Endometrium (tissue), 2 donors: ENCODE data around the gene DIPK1C.
"Not testable (repeated sequence)": the region's sequence is repeated elsewhere in the genome, so short reads cannot be mapped to it uniquely, and the experiment has no call there.

Experiments
- FAIRE-seq: peaks from 2 replicates; lab custom pipeline; 2012; peaks lifted over from hg19 to GRCh38; lab: Jason Lieb, UNC
- donor health status: control.
- donor health status: control.

The DIPK1C gene

DNA sequence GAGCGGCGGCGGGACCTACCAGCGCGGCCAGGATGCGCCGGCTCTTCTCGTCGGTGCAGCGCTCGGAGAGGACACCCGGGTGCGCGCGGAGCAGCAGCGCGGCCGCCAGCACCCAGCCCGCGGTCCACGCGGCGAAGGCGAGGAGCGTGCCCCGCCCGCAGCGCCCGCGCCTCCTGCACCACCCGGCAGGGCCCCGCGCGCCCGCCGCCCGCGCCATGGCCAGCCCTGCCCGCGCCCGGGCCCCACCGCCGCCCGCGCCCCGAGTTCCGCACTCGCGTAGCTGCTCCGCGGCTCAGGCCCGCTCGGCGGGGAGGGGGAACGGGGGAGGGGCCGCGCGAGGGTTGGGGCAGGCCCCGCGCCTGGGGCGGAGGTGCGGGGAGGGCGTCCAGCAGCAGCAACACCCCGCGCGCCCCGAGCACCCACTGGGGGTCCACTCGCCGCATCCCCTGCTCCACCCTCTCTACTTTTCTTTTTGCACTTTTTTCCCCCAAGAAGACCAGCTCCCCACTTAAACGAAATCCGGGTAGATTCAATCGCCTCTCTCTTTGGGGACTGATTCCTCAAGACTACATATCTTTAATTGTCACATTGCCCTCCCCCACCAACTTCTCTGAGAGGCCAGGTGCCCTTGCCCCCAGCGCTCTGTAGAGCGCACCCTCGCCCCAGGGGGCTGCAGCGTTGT lies at the start of gene DIPK1C:
Gene DIPK1C, minus strand, starts transcription at position 266 of the 682 bp plus-strand sequence. Its CDS starts 49 bp downstream, at position 217.
- no peak for FAIRE-seq

GRCh38 chr18:74506448-74507084 lies 49.5 kb upstream of the DIPK1C start:
- no peak for FAIRE-seq

DNA sequence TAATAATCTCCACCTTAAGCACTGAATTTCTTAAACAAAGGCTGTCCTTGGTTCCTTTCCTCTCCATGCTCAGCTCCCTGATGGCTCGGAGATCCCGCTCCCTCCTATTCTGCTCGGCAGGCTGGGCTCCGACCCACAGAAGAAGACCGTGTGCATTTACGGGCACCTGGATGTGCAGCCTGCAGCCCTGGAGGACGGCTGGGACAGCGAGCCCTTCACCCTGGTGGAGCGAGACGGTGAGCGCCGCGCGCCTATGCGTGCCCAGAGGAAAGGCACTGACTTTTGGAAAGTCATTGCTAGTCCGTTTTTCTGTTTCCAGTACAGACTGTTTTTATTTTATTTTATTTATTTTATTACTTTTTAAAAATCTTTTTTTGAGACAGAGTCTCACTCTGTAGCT lies 48.7 kb upstream of the DIPK1C start:
- no peak for FAIRE-seq

DNA sequence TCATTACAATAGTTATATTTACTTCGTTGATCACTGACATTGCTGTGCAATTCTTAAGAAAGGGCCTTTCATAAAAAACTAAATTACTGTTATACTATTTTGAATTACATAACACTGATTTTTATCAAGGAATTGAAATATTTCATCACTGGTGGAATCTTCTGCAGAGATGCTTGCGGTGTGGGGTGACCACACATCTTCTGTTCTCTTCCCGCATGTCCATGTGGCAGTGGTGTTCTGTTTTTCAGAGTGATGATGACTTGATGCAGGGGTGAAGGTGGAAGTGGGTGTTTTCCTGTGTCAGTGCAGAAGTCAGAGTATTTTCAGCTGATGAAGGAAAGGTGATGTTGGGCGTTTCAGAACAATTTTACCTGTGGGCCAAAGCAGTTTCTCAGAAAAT lies 46.0 kb upstream of the DIPK1C start:
- no peak for FAIRE-seq

DNA sequence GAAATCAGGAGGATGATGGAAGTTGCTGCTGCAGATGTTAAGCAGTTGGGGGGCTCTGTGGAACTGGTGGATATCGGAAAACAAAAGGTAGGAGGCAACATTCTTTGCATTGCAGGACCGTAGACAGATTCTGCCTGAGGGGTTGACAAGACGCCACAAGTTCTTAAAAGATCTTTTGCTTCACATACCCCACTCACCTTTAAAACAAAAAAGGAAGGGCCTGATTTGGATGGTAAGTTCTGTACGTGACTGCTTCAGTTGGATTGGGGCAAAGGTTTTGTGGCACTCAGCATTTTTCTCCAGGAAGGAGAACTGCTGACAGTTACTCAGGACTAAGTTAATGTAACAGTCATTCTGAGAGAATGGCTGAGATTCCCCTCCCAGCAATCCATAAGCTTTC lies 44.3 kb upstream of the DIPK1C start:
- FAIRE-seq, result no peak

DNA sequence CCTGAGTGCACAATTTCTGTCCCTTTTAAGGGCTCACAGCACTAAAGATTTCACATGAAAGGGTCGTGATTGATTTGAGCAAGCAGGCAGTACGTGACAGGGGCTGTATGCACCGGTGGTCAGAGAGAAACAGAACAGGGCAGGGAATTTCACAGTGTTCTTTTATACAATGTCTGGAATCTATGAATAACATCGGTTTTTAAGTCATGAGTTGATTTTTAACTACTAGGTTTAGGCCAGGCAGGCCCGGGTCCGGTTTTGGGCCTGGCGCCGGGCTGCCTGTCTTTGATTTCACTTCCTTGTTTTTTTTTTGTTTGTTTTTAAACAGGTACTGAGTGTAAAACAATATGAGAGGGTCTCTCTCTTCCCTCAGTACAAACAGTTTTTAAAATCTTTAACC lies 43.7 kb upstream of the DIPK1C start:
- FAIRE-seq, result not testable (repeated sequence)

GRCh38 chr18:74500372-74500771 lies 43.3 kb upstream of the DIPK1C start:
- no peak for FAIRE-seq

- peak; percentile 41 for FAIRE-seq
These were observed 42.5 kb upstream of the DIPK1C start for GRCh38 chr18:74499633-74500032.

GRCh38 chr18:74498712-74499627 lies 41.9 kb upstream of the DIPK1C start:
- no peak for FAIRE-seq

GRCh38 chr18:74497778-74498177 lies 40.7 kb upstream of the DIPK1C start:
- no peak for FAIRE-seq

- no peak for FAIRE-seq
These were observed 40.2 kb upstream of the DIPK1C start for GRCh38 chr18:74497324-74497676.

- no peak for FAIRE-seq
These were observed 39.6 kb upstream of the DIPK1C start for GRCh38 chr18:74496508-74497323.

DNA sequence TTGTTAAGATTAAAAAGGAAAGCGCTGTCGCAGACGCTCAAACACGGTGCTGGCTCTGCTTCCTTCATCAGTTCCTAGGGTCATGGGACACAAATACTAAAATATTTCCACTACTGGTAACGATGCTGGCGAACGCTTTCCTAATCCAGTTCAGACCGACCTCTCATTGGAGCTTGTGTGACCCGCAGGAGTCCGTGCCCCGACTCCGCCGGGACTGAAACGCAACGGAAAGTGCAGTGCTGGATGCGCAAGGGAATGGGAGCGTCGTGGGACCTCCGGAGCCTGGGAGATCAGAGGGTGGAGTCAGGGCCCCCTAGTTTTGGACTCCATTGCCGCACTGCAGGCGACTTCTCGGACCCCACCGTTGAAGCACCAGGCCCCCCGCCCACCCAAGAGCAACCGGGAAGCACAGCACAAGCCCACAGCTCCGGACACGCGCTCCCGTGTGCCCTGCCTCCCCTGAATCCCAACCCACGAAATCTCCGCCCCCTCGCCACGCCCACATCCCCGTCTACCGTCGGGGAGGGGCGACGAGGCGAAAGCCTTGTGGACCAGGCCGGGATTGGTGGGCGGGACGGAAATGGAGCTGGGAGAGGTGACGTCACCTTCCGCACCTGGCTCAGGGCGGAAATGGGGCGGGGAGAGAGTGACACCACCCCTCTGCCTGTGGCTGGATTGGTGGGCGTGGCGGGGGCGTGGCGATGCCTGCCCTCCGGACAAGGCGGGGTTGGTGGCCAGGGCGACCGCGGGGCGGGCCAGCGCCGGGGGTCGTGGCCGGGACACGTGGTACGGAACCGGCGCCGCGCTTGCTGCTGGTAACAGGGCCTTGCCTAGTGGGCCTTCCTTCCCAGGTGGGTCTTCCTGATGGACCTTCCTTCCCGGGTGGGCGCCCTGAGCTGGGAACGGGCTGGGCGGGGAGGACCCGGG lies 38.7 kb upstream of the DIPK1C start, which contains the start of gene CNDP2:
Gene CNDP2, plus strand, starts transcription at position 783 of the 927 bp plus-strand sequence. CDS start 3,611 bp downstream, outside the sequence.
- peak; percentile 98 for FAIRE-seq

- peak; percentile 12 for FAIRE-seq
These were observed 37.4 kb upstream of the DIPK1C start for GRCh38 chr18:74494514-74494913.

GRCh38 chr18:74493689-74494088 lies 36.6 kb upstream of the DIPK1C start:
- FAIRE-seq, result no peak

- FAIRE-seq, result no peak
These were observed 35.2 kb upstream of the DIPK1C start for GRCh38 chr18:74492259-74492658.

GRCh38 chr18:74489676-74490075 lies 32.6 kb upstream of the DIPK1C start:
- FAIRE-seq, result peak; percentile 69

GRCh38 chr18:74488864-74489263 lies 31.8 kb upstream of the DIPK1C start:
- FAIRE-seq, result no peak

DNA sequence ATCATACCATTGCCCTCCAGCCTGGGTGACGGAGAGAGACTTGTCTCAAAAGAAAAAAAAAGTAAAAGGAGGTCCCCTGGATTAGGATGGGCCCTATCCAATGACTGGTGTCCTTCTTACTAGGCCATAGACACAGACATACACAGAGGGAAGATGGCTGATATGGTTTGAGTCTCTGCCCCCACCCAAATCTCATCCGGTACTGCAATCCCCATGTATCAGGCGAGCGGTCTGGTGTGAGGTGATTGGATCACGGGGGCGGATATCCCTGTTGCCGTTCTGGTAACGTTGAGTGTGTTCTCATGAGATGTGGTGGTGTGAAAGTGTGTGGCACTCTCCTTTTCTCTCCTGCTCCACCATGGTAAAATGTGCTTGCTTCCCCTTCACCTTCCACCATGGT lies 31.2 kb upstream of the DIPK1C start:
- no peak for FAIRE-seq

DNA sequence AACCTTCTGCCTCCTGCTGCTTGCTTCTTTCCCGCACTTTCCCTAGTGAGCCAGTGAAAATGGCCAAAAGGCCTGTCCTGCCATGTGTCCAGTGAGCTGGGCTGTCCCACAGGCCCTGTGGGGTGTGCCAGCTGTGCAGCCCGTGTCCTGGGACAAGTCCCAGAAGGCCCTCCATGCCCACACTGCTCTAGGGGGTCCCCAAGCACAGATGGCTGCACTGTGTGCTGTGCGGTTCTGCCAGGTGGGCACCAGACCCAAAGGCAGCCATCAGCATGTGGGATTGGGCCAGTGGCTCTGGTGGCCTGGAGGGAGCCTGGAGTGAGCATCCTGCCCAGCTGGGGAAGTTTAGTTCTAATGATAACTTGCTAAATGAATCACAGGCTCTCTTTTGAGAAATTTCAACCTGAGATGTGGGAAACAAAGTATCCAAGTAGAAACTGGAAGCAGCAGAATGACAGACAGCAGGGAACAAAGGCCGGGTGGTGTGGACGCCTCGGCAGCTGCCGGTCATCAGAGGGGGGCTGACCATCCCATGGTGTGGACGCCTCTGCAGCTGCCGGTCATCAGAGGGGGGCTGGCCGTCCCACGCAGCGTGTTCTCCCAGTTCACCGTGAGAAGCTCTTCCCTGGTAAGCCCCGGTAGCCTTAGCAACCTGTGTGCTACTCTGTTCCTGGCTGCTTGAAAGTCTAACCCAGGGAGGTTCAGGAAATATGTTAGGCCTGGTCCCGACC lies 29.2 kb upstream of the DIPK1C start:
- no peak for FAIRE-seq
